ENCODE results near the gene PFKFB4. TPM values are rescaled to one million over a fixed set of nuclear protein-coding genes. Genes with fewer than 3 reads are reported as not detected.

PFKFB4 gene
- total RNA-seq, 1 donor from 2014 or later = 11.3 TPM

DNA sequence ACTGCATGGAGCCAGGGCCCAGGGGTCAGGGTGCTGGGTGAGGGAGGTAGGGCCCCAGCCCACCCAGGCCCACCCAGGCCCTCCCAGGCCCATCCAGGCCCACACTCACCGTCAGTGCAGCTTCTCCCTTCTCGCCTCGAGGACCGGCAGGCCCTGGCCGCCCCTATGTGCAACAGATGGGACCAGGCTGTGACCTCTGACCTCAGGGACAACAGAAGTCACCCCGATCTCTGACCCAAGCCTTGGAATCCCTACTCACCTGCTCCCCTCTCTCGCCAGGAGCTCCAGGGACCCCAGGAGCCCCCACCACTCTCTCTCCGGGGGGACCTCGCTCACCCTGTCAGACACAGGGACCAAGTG is 9.8 kb upstream of the PFKFB4 start:
- H3K4me1 Mint-ChIP-seq (ENCODE audit: unreplicated experiment) = peaks cover 6% of the 10 kb centered on the region
- H3K27ac Mint-ChIP-seq = no peak overlapping the region
- TF ChIP-seq, protein P1, sequence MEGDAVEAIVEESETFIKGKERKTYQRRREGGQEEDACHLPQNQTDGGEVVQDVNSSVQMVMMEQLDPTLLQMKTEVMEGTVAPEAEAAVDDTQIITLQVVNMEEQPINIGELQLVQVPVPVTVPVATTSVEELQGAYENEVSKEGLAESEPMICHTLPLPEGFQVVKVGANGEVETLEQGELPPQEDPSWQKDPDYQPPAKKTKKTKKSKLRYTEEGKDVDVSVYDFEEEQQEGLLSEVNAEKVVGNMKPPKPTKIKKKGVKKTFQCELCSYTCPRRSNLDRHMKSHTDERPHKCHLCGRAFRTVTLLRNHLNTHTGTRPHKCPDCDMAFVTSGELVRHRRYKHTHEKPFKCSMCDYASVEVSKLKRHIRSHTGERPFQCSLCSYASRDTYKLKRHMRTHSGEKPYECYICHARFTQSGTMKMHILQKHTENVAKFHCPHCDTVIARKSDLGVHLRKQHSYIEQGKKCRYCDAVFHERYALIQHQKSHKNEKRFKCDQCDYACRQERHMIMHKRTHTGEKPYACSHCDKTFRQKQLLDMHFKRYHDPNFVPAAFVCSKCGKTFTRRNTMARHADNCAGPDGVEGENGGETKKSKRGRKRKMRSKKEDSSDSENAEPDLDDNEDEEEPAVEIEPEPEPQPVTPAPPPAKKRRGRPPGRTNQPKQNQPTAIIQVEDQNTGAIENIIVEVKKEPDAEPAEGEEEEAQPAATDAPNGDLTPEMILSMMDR (conservative IDR thresholded peaks at IDR 0.05) = no peak
- no peaks in the 10 kb centered on the region for H3K9me3 Mint-ChIP-seq
- peaks cover 4% of the 10 kb centered on the region for H3K36me3 Mint-ChIP-seq
- no peaks in the 10 kb centered on the region for H3K27me3 Mint-ChIP-seq
- DNase-seq (ENCODE audit: extremely low spot score, unreplicated experiment) = no peak
- H3K4me3 Mint-ChIP-seq = no peak overlapping the region

DNA sequence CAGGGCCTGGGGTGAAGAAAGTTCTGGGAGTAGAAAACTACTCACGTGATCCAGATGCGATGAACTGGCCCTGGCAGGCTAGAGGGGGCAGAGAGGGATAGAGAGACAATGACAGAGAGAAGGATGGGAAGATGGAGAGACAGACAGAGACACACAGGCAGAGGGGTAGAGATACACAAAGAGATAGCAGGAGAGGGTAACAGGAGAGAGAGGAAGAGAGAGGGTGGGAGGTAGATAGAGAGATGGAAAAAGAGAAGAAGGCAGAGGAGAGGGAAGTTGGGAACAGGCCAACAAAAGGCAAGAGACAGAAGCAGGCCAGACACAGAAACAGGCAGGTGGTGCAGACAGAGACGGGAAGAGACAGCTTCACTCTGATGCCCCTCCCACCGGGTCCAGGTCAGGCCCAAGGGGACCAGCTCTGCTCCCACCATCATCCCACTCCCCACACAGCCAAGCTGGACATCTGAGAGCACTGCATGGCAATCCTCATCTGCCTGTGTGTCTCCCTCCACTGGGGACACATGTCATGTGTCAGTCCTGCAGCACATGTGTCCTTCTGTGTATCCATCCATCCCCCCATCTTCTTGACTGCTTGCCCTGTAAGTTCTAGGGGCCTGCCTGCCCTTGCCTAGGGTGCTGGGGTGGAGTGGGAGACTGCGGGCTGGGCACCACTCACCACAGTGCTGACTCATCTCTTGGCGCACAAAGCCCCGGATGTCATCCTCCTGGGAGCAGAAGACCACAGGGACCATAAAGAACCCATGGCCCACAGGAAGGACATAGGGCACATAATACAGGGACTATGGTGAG is 9.2 kb upstream of the PFKFB4 start:
- TF ChIP-seq, protein P1 (conservative IDR thresholded peaks at IDR 0.05) = no peak
- Mint-ChIP-seq H3K36me3 (peaks cover 4% of the 10 kb centered on the region), H3K27me3 (no peaks in the 10 kb centered on the region), H3K4me3 (no peak overlapping the region), H3K4me1 (ENCODE audit: unreplicated experiment) (peaks cover 12% of the 10 kb centered on the region), H3K9me3 (no peaks in the 10 kb centered on the region), H3K27ac (no peak overlapping the region)
- no peak for DNase-seq (ENCODE audit: extremely low spot score, unreplicated experiment)

DNA sequence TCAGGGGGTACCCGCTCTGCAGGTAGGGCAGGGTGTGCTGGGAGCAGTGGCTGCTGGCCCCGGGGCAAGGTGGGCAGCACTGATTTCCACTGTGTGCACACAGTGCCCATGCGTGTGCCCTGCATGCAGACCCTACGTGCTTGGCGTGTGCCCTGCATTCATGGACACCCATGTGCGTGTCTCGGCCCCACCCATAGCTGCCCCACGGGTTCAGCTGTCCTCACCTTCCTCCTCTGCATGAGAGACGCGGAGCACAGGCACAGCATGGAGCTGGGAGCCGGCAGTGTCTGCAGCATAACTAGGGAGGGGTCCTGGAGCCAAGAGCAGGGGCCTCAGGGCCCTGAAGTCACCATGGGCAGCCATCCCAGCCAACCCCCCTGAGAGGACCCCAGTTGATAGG is 8.6 kb upstream of the PFKFB4 start:
- TF ChIP-seq, protein P1 (conservative IDR thresholded peaks at IDR 0.05) = no peak
- Mint-ChIP-seq H3K36me3 (peaks cover 4% of the 10 kb centered on the region), H3K9me3 (no peaks in the 10 kb centered on the region), H3K4me1 (ENCODE audit: unreplicated experiment) (peaks cover 18% of the 10 kb centered on the region), H3K4me3 (no peak overlapping the region), H3K27me3 (no peaks in the 10 kb centered on the region), H3K27ac (no peak overlapping the region)
- no peak for DNase-seq (ENCODE audit: extremely low spot score, unreplicated experiment)

DNA sequence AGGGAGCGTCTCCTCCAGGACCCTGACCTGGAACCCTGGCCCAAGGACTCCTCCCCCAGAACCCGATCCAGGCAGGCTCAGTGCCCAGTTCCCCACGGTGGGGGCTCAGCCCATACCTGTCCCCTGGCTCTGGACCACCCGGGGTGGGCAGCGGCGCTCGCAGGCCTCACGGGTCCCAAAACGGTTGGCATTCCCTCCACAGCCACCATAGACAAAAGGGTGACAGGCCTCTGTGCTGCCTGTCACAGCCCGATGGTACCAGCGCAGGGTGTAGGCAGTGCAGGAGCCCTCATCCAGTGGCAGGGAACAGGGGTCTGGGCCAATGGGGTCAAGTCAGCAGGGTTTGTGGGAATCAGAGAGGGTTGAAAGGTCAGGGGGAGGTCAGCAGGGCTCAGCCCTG is 8.1 kb upstream of the PFKFB4 start:
- TF ChIP-seq, protein P1 (conservative IDR thresholded peaks at IDR 0.05) = no peak
- Mint-ChIP-seq H3K36me3 (peaks cover 4% of the 10 kb centered on the region), H3K9me3 (no peaks in the 10 kb centered on the region), H3K27ac (no peak overlapping the region), H3K4me3 (no peak overlapping the region), H3K4me1 (ENCODE audit: unreplicated experiment) (peaks cover 23% of the 10 kb centered on the region), H3K27me3 (no peaks in the 10 kb centered on the region)
- DNase-seq (ENCODE audit: extremely low spot score, unreplicated experiment) = no peak

DNA sequence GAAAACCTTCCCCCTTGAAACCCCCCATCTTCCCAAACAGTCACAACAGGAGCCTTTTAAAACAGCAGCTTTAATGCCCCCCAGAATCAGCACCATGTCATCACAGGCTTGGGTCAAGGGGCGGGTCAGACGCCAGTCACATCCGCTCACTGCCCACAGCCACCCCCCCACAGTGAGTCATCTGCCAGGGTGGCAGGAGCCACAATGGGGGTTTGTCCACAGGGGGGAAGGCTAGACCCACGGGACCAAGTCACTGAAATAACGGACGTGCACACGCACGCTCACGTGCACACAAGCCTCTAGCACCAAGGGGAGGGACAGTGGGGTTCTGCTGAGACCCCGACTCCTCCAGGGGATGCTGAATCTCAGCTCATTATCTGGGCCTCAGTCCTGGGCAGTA is 7.4 kb upstream of the PFKFB4 start:
- Mint-ChIP-seq H3K27me3 (no peaks in the 10 kb centered on the region), H3K4me1 (ENCODE audit: unreplicated experiment) (peaks cover 28% of the 10 kb centered on the region), H3K4me3 (no peak overlapping the region), H3K27ac (no peak overlapping the region), H3K36me3 (peaks cover 4% of the 10 kb centered on the region), H3K9me3 (no peaks in the 10 kb centered on the region)
- TF ChIP-seq, protein P1 (conservative IDR thresholded peaks at IDR 0.05) = no peak
- no peak for DNase-seq (ENCODE audit: extremely low spot score, unreplicated experiment)

Data from type B pancreatic cell (in vitro differentiated cells).